GM18498 (cell line): ENCODE results near the gene TANGO6.

Experiments used
- ATAC-seq: cut with Tn5 transposase; IDR thresholded peaks from one replicate; pipeline ENCODE4 v1.9.1; 2021; ENCODE audit warnings: mild to moderate bottlenecking, moderate library complexity; ENCODE audit not compliant: unreplicated experiment

The TANGO6 gene

DNA sequence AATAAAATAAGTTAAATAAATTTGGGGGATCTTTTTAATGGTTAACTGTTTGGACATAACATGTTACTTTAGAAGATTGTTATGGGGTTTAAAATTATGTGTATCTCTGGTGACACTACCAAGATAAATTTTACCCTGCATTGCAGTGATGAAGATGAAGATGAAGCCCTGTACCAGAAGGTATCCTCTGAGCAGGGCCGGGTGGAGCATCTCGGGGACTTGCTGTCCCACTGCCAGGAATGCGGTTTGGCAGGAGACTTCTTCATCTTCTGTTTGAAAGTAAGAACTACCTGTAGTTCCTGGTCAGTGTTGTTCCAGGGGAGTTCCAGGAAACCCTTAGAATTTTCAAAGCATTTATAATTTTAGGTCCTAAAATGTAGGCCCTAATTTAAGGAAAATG lies 64.0 kb downstream of the TANGO6 start:
- ATAC-seq = no peak

DNA sequence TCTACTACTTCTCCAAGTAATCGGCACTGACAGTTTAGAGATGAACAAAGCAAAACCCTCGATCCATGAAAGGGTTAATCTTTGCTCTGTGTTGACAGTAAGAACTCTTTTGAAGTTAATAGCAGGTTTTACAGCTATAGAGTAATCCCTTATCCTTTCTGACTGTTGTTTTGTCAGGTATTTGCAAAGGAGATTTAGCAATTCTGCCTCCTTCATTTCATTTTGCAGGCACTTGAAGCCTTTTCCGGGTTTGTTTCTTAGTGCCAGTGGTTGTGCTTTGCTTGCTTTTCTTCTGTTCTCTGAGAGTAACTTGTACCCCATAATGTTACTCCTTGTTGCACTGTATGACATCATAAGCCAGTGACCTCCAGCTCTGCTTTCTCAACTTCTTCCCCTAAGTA lies 64.5 kb downstream of the TANGO6 start:
- no peak for ATAC-seq

DNA sequence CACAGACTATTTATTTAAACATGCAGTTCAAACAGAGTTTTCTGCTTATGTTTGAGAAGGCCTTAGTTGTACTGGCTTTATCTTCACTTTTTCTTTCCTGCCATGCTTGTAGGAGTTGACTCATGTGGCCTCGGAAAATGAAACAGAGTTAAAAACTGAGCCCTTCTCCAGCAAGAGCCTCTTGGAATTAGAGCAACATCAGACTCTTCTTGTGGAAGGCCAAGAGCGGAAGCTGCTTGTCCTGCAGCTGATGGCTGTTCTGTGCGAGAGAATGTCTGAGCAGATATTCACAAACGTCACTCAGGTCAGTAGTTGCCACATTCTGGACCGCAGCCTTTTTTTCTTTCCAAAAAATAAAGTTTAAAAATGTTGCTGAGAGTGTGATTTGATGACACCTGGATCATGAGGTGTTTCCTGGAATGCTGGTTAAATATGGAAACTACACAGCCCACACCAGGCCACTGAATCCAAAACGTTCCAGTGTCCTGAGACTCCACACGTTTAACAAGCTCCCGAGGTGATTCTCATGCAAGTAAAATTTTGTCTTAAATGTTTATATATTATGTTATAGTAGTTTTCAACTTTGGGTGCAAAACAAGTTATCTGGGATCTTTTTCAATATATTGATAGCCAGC lies 65.9 kb downstream of the TANGO6 start:
- ATAC-seq = no peak

DNA sequence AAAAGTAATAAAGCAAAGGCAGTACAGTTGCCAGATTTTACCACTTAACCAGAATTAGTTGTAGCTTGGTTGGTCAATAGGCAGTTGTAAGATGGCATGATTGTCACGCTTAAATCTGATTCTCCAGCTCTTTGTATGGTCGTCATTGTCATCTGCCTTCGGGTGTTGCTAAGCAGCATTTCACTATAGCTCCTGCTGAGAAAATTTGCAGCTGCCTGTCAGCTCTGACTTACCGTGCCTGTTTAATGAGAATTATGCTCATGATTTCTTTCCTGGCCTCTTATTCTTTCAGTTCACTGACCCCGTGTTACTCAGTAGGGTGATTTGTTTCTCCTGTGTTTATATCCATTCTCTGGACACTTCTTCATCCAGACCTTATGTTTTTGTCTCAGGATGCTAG lies 66.7 kb downstream of the TANGO6 start:
- ATAC-seq = no peak

DNA sequence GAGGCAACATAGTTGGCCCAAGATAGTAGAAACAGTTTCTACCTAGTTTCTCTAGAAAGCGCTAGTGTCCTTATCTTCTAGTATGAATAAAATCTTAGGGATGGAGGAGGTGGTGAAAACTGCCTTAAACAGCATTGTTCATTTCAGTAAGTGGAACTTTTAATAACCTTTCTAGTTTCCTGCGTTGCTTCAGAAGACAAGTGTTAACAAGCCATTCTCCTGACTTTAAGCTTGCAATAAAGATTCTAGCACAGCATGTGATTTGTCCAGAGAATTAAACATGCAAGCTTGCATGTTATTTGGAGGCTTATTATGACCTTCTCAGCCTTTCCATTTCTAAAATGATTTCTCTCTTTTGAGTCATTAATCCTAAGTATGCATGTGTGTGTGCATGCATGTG lies 72.3 kb downstream of the TANGO6 start:
- ATAC-seq = no peak

DNA sequence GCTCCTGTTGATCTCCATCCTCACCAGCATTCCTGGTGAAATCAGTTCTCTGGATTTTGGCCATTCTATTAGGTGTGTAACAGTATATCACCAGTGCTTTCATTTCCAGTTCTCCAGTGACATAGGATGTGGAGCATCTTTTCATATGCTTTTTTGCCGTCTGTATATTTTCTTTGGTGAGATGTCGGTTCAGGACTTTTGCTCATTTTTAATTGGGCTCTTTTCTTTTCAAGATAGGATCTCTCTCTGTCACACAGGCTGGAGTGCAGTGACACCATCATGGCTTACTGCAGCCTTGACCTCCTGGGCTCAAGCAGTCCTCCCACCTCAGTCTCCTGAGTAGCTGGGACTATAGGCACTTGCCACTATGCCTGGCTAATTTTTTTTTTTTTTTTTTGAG lies 74.2 kb downstream of the TANGO6 start:
- ATAC-seq = no peak

DNA sequence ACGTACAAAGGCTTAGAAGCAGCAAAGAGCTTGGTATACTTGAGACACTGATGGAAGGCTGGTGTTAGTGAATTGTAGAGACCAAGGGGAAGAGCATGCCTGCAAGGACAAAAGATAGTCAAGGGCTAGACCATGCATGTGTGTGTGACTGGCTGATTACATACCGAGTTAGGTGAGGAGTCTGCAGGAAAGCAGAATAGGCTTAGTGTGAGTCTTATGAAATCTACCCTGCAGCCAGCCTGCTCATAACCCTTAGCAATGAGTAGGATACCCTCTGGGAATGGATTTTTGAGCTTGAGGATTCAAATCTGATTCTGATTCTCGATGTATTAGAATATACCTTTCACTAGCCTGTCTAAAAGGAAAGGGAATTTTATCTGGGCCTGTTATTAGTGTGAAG lies 77.0 kb downstream of the TANGO6 start:
- ATAC-seq = no peak

DNA sequence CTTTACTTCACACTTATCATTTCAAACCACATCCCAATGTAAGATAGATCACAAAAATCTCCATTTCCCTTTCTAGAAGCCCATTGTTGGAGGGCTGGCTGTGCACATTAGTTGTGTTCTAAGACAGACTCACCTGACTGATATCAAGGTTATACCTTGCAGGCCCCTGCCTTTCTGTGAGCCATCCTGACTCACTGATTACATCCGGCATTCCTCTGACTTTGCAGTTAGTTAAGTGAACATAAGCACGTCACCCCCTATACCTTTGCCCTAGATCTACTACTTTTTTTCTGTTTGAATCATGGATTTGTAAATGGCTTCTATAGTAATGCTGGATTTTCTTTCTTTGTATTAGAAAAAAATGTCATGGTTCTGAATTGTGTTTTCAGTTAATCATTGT lies 78.3 kb downstream of the TANGO6 start:
- no peak for ATAC-seq

DNA sequence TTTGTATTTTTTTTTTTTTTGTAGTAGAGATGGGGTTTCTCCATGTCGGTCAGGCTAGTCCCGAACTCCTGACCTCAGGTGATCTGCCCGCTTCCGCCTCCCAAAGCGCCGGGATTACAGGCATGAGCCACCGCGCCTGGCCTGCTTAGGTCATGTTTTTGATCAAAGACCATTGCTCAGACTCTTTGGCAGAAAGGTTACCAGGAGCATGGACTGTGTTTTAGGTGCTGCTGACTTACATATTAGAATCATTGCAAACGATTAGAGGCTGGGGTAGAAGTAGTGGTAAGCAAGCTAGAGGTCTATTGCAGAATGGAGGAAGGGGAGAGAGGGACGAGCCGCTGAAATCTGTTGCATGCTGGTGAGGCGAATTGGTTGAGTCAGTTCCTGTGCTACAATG lies 79.8 kb downstream of the TANGO6 start:
- no peak for ATAC-seq

DNA sequence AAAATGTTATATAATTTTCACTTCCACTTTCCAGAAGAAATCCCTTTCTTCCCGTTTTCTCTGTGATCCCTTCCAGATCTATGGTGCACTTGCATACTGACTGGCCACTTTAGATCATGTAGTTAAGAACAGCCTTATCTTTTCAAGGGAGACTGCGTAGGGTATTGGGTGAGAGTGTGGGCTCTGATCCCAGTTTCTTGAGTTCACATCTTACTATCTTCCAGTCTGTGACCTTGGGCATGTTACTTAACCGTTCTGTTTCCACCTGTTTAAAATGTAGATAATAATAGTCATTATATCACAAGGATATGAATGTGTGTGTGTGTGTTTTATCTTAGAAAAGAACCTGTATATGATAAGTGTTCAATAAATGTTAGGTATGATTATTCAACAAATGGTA lies 83.7 kb downstream of the TANGO6 start:
- ATAC-seq = no peak

DNA sequence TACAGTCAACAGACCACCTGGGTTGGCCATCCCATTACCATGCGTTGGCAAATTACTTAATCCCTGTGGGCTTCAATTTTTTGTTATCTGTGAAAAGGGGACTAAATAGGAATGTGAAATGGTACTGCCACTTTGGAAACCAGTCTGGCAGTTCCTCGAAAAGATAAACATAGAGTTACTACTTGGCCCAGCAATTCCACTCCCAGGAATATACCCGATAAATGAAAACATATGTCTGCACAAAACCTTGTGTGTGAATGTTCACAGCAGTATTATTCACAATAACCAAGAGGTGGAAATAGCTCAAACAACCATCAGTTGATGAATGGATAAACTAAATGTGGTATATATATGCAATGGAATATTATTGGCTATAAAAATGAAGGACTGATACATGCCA lies 87.9 kb downstream of the TANGO6 start:
- no peak for ATAC-seq

DNA sequence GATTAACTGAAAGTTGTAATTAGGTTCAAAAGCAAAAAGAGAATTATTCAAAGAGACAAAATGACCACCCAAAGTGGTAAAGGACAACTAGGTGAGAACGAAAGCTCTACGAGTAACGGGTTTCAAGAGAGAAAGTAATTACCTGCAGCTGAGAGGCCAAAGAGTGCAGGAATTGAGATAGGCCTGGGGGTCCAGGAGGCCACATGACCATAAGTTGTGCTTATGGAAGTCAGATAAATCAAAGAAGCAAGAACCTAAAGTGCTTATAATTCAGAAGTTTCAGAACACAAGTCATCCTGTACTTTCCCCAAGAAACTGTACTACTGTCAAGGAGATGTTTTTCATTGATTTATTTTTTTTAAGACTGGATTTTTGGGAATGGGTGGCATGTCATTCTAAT lies 91.1 kb downstream of the TANGO6 start:
- ATAC-seq = no peak

DNA sequence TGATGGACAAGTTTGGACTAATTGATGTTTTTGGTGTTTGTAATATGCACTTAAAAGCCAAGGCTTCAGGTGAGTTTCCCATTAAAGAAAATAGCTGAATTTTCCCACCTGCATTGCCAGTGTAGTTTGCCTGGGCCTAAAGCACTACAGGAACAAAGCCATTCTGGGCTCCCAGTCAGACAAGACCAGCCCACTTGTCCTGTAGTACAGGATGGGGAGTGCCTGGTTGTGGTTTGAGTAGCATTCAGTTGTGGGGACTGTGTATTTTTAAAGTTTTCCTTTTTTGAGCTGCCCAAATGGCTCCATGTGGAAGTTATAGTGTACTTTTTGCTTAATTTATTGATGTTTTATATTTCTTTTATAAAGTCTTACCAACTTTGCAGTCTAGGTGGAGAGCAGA lies 91.7 kb downstream of the TANGO6 start:
- no peak for ATAC-seq

DNA sequence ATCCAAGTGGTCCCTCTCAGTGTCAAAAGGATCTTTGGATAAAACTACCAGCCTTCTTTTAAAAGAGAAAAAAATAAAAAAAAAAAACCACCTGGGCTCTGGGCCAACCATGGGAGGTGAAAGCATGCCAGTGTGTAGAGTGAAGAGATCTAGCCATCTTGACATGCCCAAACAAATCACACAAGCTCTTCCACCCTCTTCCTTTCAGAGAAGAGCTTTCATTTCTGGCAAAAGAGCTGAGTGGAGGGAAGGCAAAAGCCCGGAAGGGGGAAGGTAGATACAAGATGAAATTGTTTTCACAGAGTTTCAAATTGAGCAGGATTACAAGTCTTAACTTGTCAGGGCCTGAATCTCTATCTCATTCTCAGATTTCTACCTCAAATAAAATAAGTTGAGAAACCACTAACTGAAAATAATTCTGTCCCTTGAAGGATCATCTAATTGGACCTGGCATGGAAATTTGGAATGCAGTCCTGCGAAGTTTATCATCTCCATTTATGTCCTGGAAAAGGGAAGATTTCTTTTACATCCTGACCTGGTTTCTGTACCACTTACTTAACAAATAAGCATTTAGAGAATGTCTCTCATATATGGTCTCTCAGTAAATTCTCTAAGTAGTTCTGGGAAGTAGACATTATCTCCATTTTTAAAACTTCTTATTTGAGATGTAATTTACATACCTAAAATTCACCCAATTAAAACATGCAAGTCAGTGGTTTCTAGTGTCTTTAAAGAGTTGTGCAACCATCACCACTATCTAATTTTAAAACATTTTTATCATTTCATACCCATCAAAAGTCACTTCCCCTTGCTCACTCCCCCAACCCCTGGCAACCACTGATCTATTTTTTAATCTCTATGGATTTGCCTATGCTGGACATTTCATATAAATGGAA lies 93.7 kb downstream of the TANGO6 start:
- ATAC-seq = no peak

DNA sequence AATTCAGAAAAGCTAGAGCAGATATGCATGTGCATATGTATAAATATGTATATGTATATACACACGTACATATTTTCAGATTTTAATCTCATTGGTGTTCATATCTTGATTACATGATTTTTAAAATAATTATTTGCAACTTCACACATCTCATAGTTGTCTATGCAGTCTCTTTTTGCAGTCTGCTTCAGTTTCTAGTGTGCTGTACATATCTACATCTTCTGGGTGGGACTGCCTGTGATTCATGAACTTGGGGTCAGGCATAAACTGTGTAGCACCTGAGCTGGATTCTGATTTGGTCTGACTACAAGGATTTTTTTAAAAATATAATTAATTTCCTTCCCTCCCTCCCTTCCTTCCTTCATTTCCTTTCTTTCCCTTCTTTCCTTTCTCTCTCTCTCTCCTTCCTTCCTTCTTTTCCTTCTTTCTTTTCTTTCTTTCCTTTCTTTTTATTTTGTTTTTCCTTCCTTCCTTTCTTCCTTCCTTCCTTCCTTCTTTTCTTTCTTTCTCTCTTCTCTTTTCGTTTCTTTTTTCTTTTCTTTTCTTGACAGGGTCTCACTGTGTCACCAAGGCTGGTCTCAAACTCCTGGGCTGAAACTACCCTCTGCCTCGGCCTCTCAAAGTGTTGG lies 96.5 kb downstream of the TANGO6 start:
- ATAC-seq = no peak

DNA sequence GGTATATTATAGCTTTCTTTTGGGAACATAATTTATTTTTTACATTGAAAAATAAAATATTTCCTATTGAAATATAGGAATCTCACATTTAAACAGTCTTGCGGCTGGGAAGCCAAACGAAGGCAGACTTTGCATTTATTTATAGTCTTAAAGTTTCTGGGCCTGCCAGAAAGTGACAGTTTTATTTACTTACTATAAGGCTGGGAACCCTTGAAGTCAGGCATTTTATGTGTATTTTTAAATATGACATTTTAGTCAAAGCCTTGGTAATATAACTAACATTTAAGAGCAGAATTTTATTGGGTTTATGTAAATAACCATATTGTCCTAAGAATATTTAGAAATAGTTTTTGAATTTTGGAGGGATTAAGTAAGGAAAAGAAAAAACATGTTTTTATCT lies 97.5 kb downstream of the TANGO6 start:
- no peak for ATAC-seq

DNA sequence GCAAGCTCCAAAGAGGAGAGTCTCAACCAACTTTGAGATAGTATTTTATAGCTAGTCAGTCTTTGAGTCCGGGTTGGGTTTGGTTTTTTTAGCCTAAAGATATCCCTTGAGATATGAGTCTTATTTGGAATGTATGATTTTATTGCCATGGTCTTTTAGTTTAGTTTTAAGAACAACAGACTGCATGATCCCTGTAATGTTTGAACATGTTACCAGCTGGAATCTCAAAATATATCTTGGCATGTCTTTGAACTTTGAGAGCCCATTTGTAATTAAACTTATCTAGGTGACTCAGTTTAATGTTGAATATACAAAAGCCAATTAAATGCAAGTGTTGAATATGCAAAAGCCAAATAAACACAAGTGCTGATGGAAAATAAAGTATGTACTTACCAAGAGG lies 100.6 kb downstream of the TANGO6 start:
- ATAC-seq = no peak

DNA sequence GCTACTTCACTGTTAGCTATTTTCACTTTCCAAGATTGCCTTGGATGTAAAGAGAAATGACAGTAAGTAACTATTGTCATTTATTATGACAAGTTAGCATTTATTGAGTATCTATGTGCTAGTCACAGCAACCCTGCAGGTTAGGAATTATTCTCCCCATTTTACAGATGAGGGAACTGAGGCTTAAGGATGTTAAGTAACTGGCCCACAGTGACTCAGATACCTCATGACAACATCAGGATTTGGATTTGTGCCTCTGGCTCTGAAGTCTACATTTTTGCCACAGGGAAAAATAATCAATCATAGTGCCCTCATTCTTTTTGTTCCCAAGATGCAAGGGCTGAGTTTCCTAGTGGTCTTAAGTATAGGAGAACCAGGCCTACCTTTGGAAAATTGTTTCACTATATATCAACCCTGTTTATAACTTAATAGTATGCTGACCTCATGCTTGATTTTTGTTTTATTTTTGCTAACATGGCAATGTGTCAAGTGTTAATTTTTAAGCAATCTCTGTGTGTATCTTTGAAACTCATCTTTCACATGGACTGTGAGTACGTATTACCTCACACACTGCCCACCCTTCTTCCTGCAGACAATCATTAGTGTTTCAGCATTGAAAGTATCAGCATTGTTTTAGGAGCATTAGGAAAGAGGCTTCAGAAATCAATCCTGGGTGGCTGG lies 105.0 kb downstream of the TANGO6 start:
- no peak for ATAC-seq

DNA sequence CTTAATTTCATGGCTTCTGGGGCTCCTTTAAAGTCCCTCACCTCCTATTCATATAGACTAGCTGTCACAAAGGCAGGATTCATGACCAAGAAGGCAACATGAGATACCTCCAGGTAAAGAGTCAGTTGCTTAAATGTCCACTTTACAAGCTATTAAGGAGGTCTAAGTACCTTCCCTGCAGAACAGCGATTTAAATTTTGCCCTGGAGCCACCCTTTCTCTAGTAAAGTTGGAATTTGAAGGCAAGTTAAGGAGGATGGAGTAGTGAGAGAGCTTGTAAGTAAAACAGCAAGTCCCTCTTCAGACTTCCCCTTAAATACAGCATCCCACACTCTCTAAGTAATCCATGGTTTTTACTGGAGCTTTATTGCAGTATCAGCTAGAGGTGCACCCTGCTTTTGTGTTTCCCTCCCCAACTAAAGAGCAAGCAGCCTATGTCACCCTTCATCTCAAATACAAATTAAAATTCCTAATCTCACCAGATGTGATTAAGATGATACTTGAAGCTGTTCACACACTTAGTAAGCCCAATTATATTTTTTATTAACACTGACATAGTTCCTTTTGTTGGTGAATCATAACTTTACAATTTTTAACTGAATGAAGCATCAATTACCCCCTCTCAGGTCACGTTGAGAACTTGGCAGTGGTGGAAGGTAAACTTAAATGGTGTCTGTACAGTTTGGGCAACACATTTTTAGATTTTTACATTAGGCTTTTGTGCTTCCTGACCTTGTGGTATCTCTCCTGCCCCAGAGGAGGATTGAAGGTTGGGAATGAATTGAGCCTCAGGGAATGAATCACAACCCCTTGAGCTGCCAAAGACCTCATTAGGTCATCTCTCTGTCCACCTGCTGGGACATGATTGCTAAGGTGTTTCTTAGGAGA lies 108.9 kb downstream of the TANGO6 start:
- no peak for ATAC-seq

DNA sequence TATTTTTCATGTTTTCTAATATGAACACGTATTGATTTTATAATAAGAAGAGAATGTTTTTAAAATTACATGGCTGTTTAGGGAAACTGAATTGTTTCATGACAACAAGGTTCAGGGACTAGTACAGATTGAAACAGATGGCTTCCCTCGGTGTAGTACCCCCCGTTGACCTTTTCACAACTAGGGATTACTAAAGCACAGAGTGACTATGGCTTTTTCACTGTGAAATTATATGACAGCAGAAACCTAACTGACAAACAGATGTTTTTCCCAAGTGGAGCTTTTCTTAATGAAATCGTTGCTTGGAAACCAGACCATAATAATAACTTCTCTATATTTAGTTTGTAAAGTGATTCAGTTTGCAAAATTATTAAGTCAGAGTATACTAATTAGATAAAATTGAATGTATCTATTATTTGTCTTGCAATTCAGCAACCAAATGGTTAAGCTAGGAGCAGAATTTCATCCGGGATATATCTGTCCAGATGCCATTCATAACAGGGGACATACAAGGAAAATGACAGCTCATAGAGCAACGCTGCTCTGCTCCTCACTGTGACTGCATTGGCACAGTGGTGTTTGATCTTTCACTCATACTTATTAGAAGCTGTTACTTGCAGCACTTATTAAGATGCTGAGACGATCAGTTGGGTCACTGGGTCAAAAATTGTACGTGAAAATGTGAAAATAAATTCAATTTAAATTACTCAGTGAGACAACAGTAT lies 111.7 kb downstream of the TANGO6 start:
- no peak for ATAC-seq
